Measurements from ENCODE around the gene AKAP8L. TPM values are rescaled to one million over a fixed set of nuclear protein-coding genes. Genes with fewer than 3 reads are reported as not detected.

AKAP8L gene
- total RNA-seq, 1 donor from 2014 or later, result 79.8 TPM

- no peak for TF ChIP-seq CTCF (IDR thresholded peaks at IDR 0.05; ENCODE audit: insufficient read depth, low read length, poor library complexity, severe bottlenecking)
- Histone ChIP-seq H3K36me3 (ENCODE audit: control insufficient read depth, insufficient read depth, low read length) (no peaks in the 10 kb centered on the region), H3K27me3 (ENCODE audit: control insufficient read depth, insufficient read depth, low read length) (no peaks in the 10 kb centered on the region), H3K4me3 (ENCODE audit: low read depth, low read length) (no peak overlapping the region)
- no peak for DNase-seq (ENCODE audit: low read depth)
Observed at GRCh38 chr19:15445227-15445605, 26.4 kb upstream of the AKAP8L start.

GRCh38 chr19:15444505-15445226 is 25.9 kb upstream of the AKAP8L start:
- Histone ChIP-seq H3K27me3 (ENCODE audit: control insufficient read depth, insufficient read depth, low read length) (no peaks in the 10 kb centered on the region), H3K36me3 (ENCODE audit: control insufficient read depth, insufficient read depth, low read length) (no peaks in the 10 kb centered on the region), H3K4me3 (ENCODE audit: low read depth, low read length) (no peak overlapping the region)
- no peak for TF ChIP-seq CTCF (IDR thresholded peaks at IDR 0.05; ENCODE audit: insufficient read depth, low read length, poor library complexity, severe bottlenecking)
- no peak for DNase-seq (ENCODE audit: low read depth)

DNA sequence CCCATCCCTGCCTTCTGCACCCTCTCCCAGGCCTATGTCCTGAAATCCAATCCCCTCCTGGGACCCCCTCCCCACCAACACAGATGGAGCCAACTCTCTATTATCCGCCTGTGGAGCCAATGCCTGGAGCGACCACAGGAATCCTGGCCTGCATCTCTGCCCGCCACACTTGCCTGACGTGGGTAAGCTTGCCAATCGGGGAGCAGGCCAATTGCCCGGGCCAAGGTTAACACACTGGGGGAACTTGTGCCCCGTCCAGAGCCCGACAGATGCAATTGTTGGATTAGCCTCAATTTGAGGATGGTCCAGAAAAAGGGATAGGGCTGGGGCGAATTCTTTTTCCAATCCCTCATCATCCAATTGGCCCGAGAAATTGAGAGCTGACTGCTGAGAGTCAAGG is 25.1 kb upstream of the AKAP8L start:
- H3K27me3 ChIP-seq (ENCODE audit: control insufficient read depth, insufficient read depth, low read length), result no peaks in the 10 kb centered on the region
- no peaks in the 10 kb centered on the region for H3K36me3 ChIP-seq (ENCODE audit: control insufficient read depth, insufficient read depth, low read length)
- no peak for TF ChIP-seq CTCF (IDR thresholded peaks at IDR 0.05; ENCODE audit: insufficient read depth, low read length, poor library complexity, severe bottlenecking)
- H3K4me3 ChIP-seq (ENCODE audit: low read depth, low read length), result no peak overlapping the region
- DNase-seq (ENCODE audit: low read depth), result no peak

- no peaks in the 10 kb centered on the region for H3K36me3 ChIP-seq (ENCODE audit: control insufficient read depth, insufficient read depth, low read length)
- no peak overlapping the region for H3K4me3 ChIP-seq (ENCODE audit: low read depth, low read length)
- no peaks in the 10 kb centered on the region for H3K27me3 ChIP-seq (ENCODE audit: control insufficient read depth, insufficient read depth, low read length)
- no peak for TF ChIP-seq CTCF (IDR thresholded peaks at IDR 0.05; ENCODE audit: insufficient read depth, low read length, poor library complexity, severe bottlenecking)
- DNase-seq (ENCODE audit: low read depth), result no peak
Observed at GRCh38 chr19:15443325-15443724, 24.5 kb upstream of the AKAP8L start.

- Histone ChIP-seq H3K27me3 (ENCODE audit: control insufficient read depth, insufficient read depth, low read length) (no peaks in the 10 kb centered on the region), H3K36me3 (ENCODE audit: control insufficient read depth, insufficient read depth, low read length) (no peaks in the 10 kb centered on the region), H3K4me3 (ENCODE audit: low read depth, low read length) (no peak overlapping the region)
- no peak for TF ChIP-seq CTCF (IDR thresholded peaks at IDR 0.05; ENCODE audit: insufficient read depth, low read length, poor library complexity, severe bottlenecking)
- no peak for DNase-seq (ENCODE audit: low read depth)
Observed at GRCh38 chr19:15442142-15442920, 23.5 kb upstream of the AKAP8L start.

Data from kidney epithelial cell (primary cell).